Measurements from ENCODE around the gene GMDS. TPM values are rescaled to one million over a fixed set of nuclear protein-coding genes. Genes with fewer than 3 reads are reported as not detected.

GMDS gene
- total and polyA plus RNA-seq, 2 of the 8 experiments (the other 6 are each of a cell fraction or from before 2014, with no cell fraction given) = 16.8 to 50.0 TPM

DNA sequence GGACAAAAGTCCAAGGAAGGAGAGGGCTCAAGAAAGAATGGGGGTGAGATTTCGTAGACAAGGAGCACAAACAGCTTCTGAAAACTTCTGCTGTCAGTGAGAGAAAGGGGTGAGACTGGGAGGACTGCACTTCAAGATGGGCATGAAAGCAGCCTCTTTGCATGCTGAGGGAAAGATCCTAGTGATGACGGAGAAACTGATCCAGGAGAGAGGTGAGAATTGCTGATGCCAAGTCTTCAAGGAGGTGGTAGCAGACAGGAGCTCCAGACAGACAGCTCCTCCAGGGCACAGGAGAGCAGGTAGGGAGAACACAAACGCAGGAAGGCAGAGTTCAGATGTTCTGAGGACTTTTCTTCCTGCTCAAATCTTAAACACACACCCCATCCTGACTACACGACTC is 303.9 kb downstream of the GMDS start:
- FAIRE-seq = no peak

More for the DNA sequence above, 303.9 kb downstream of the GMDS start:
- Histone ChIP-seq H3K18ac (ENCODE audit: extremely low read depth, low read length) (no peak overlapping the region), H3K9ac (replicated peaks in 1 of 4; ENCODE audit: extremely low read depth in 1 of 4, low read depth in 3 of 4, low read length in 3 of 4) (no peak overlapping the region), H3K4me2 (ENCODE audit: insufficient read depth in 1 of 2, low read depth in 2 of 2, low read length in 2 of 2) (no peak overlapping the region), H3K27ac (ENCODE audit: low read depth, low read length) (no peak overlapping the region), H3K4ac (replicated peaks; ENCODE audit: insufficient read length, low read depth, low read length) (no peak overlapping the region), H3K56ac (replicated peaks; ENCODE audit: insufficient read length, low read depth, low read length) (no peak overlapping the region), H3K4me3 (ENCODE audit: extremely low read depth in 1 of 4, insufficient read depth in 2 of 4, low read depth in 3 of 4, low read length in 4 of 4) (no peak overlapping the region), H2BK5ac (ENCODE audit: low read depth, low read length) (no peak overlapping the region), H3K27me3 (replicated peaks in 1 of 4; ENCODE audit: control insufficient read depth in 3 of 4, extremely low read depth in 1 of 4, insufficient read depth in 3 of 4, low read length in 3 of 4) (no peaks in the 10 kb centered on the region), H3K36me3 (ENCODE audit: control insufficient read depth in 2 of 4, insufficient read depth in 4 of 4, low read length in 3 of 4) (no peaks in the 10 kb centered on the region), H3K79me2 (ENCODE audit: control insufficient read depth in 1 of 2, insufficient read depth in 2 of 2, low read length in 2 of 2) (no peaks in the 10 kb centered on the region), H2BK120ac (replicated peaks; ENCODE audit: low read depth, low read length) (no peak overlapping the region), H3K9me3 (ENCODE audit: insufficient read depth in 2 of 2, low read depth in 1 of 2, low read length in 1 of 2) (no peaks in the 10 kb centered on the region), H2BK12ac (ENCODE audit: low read depth, low read length) (no peak overlapping the region), H2BK20ac (ENCODE audit: low read length) (no peak overlapping the region), H3K23me2 (ENCODE audit: low read depth, low read length) (no peaks in the 10 kb centered on the region), H3K4me1 (replicated peaks in 1 of 4; ENCODE audit: control insufficient read depth in 3 of 4, insufficient read depth in 4 of 4, low read length in 3 of 4) (no peaks in the 10 kb centered on the region), H2AFZ (ENCODE audit: low read length) (no peak overlapping the region), H3K23ac (ENCODE audit: insufficient read length) (no peak overlapping the region), H3K79me1 (ENCODE audit: low read depth, low read length) (no peaks in the 10 kb centered on the region; the same call in 1 of the 2 replicates), H3K14ac (ENCODE audit: insufficient read length) (no peak overlapping the region), H4K91ac (replicated peaks; ENCODE audit: insufficient read length, low read length) (no peak overlapping the region), H2BK15ac (ENCODE audit: low read length) (no peak overlapping the region), H4K20me1 (replicated peaks in 1 of 2; ENCODE audit: control insufficient read depth in 1 of 2, insufficient read depth in 2 of 2, low read length in 2 of 2) (peaks cover 1 to 2% of the 10 kb centered on the region in 2 experiments), H4K5ac (ENCODE audit: insufficient read length, low read depth, low read length) (no peak overlapping the region), H4K8ac (ENCODE audit: extremely low read depth, insufficient read depth, low read length) (no peak overlapping the region), H2AK5ac (ENCODE audit: low read depth, low read length) (no peak overlapping the region)
- ChIA-PET POLR2A (ENCODE audit: partially characterized antibody) (interaction anchor here (0.6 kb wide), 1 partner anchor 79 kb away, joined by 4 read pairs; no protein-coding TSS in a partner anchor), CTCF (ENCODE audit: partially characterized antibody) (interaction anchor here (1.1 to 1.2 kb wide), 2 partner anchors 44 to 422 kb away, joined by 3 read pairs; no protein-coding TSS in a partner anchor)
- 87% methylated on average over 4 of the region's 4 CpGs; no CpG with 5 or more reads in 1 of the 2 experiments for WGBS, 2 experiments (ENCODE audit: extremely low coverage in 1 of 2, insufficient coverage in 1 of 2, insufficient read length in 1 of 2, insufficient replicate concordance in 2 of 2, low coverage in 1 of 2, low lambda C conversion rate in 2 of 2, missing lambda C conversion rate in 1 of 2)
- TF ChIP-seq RBBP5 (IDR thresholded peaks at IDR 0.05; ENCODE audit: borderline replicate concordance, low read depth, low read length) (no peak), SIX5 (IDR thresholded peaks at IDR 0.05; ENCODE audit: low read depth, low read length) (no peak), HDAC6 (IDR thresholded peaks at IDR 0.05; ENCODE audit: low read depth, low read length) (no peak)
- no peak for DNase-seq (ENCODE audit: low read depth in 1 of 2, low spot score in 2 of 2)
